Dermis microvascular lymphatic vessel endothelial cell (primary cell): ENCODE data around the gene OR6C65. TPM values are rescaled to one million over a fixed set of nuclear protein-coding genes. Genes with fewer than 3 reads are reported as not detected.
"Not testable (repeated sequence)": the region's sequence is repeated elsewhere in the genome, so short reads cannot be mapped to it uniquely, and the experiment has no call there.

Experiments
- DNase-seq, 2 donors: peaks; one replicate each; pipeline versions ENCODE4 v3.0.0 to v3.0.0-alpha.2; 2010; ENCODE audit warnings: low read depth in 2 of 2
- total RNA-seq: library from RNA; depleted of rRNA; stranded (reverse); fragments of >200 nt; gene quantifications from 2 replicates; pipeline ENCODE4 v1.2.1, GENCODE V29; 2014

OR6C65 gene
- total RNA-seq = not detected in 2 replicates

- DNase-seq = no peak
Observed at GRCh38 chr12:55400229-55400628, at the start of gene OR6C65. TSS of gene OR6C65 (plus strand) at chr12:55400529. CDS start at chr12:55400529, 0 bp downstream.

GRCh38 chr12:55355338-55355737, 45.0 kb upstream of the OR6C65 start:
- DNase-seq = not testable (repeated sequence)

- no peak for DNase-seq
Observed at GRCh38 chr12:55362675-55363074, 37.7 kb upstream of the OR6C65 start, which contains the start of gene OR6C75. TSS of gene OR6C75 (plus strand) at chr12:55362975. CDS start at chr12:55365111, 2,136 bp downstream.

GRCh38 chr12:55365086-55365485, 35.2 kb upstream of the OR6C65 start:
- no peak for DNase-seq

- no peak for DNase-seq
Observed at GRCh38 chr12:55372521-55372920, 27.8 kb upstream of the OR6C65 start.

- DNase-seq = no peak
Observed at GRCh38 chr12:55385891-55386290, 14.4 kb upstream of the OR6C65 start.

- no peak for DNase-seq
Observed at GRCh38 chr12:55392032-55392795, 8.1 kb upstream of the OR6C65 start.

- no peak for DNase-seq
Observed at GRCh38 chr12:55396326-55396725, 4.0 kb upstream of the OR6C65 start.

- no peak for DNase-seq
Observed at GRCh38 chr12:55407866-55408265, 7.5 kb downstream of the OR6C65 start.

GRCh38 chr12:55409133-55409532, 8.8 kb downstream of the OR6C65 start:
- DNase-seq = not testable (repeated sequence)

GRCh38 chr12:55412138-55412537, 11.8 kb downstream of the OR6C65 start:
- DNase-seq = not testable (repeated sequence)

- not testable (repeated sequence) for DNase-seq
Observed at GRCh38 chr12:55413498-55414388, 13.4 kb downstream of the OR6C65 start.

- peak; percentile 14 to 23 for DNase-seq
Observed at GRCh38 chr12:55414396-55414823, 14.1 kb downstream of the OR6C65 start.

GRCh38 chr12:55414889-55415288, 14.6 kb downstream of the OR6C65 start:
- not testable (repeated sequence) for DNase-seq

GRCh38 chr12:55416961-55417360, 16.6 kb downstream of the OR6C65 start:
- DNase-seq = no peak

GRCh38 chr12:55420307-55420962, 20.1 kb downstream of the OR6C65 start:
- DNase-seq = no peak

- DNase-seq = no peak
Observed at GRCh38 chr12:55425954-55426353, 25.6 kb downstream of the OR6C65 start, which contains the start of gene OR6C76. TSS of gene OR6C76 (plus strand) at chr12:55426254. CDS start at chr12:55426254, 0 bp downstream.

GRCh38 chr12:55428331-55429243, 28.3 kb downstream of the OR6C65 start:
- no peak for DNase-seq

GRCh38 chr12:55441233-55441632, 40.9 kb downstream of the OR6C65 start:
- not testable (repeated sequence) for DNase-seq

GRCh38 chr12:55443776-55444175, 43.4 kb downstream of the OR6C65 start, which contains the start of gene OR6C2:
TSS of gene OR6C2 (plus strand) at chr12:55444076. CDS start at chr12:55452214, 8,138 bp downstream.
- no peak for DNase-seq
